Adipocyte (in vitro differentiated cells): ENCODE results near the gene VPREB3.
"Not testable (repeated sequence)": the region's sequence is repeated elsewhere in the genome, so short reads cannot be mapped to it uniquely, and the experiment has no call there.

Experiments used
- DNase-seq: peaks from one replicate; pipeline ENCODE4 v3.0.0-alpha.2; 2015; ENCODE audit warnings: low read depth
- H3K27me3 ChIP-seq: replicated peaks from 2 replicates; pipeline ENCODE4 v1.7.0; 2013; ENCODE audit warnings: mild to moderate bottlenecking, low read length, moderate library complexity; ENCODE audit not compliant: control insufficient read depth, insufficient read depth
- H3K36me3 ChIP-seq: 2 replicates; pipeline ENCODE4 v1.7.0; 2013; ENCODE audit warnings: low read length, mild to moderate bottlenecking, moderate library complexity; ENCODE audit not compliant: control insufficient read depth, insufficient read depth, severe bottlenecking
- H3K4me1 ChIP-seq: 2 replicates; pipeline ENCODE4 v1.7.0; 2013; ENCODE audit warnings: mild to moderate bottlenecking, low read length, moderate library complexity; ENCODE audit not compliant: control insufficient read depth, insufficient read depth
- H3K4me3 ChIP-seq: 2 replicates; pipeline ENCODE4 v1.7.0; 2013; ENCODE audit warnings: mild to moderate bottlenecking, low read length, moderate library complexity
- H3K9ac ChIP-seq: 2 replicates; pipeline ENCODE4 v1.7.0; 2013; ENCODE audit warnings: mild to moderate bottlenecking, low read length, moderate library complexity
- H3K9me3 ChIP-seq: 2 replicates; pipeline ENCODE4 v1.7.0; 2013; ENCODE audit warnings: mild to moderate bottlenecking, low read length, moderate library complexity; ENCODE audit not compliant: control insufficient read depth

Gene VPREB3

GRCh38 chr22:23750367-23750713, 3.9 kb downstream of the VPREB3 start:
- H3K36me3 ChIP-seq, result no peaks in the 10 kb centered on the region
- H3K4me1 ChIP-seq, result peaks cover 11% of the 10 kb centered on the region
- H3K4me3 ChIP-seq, result peak overlapping the region; percentile 90
- DNase-seq, result no peak
- H3K27me3 ChIP-seq, result no peaks in the 10 kb centered on the region
- no peaks in the 10 kb centered on the region for H3K9me3 ChIP-seq
- H3K9ac ChIP-seq, result peak overlapping the region; percentile 83

- H3K4me3 ChIP-seq, result peak overlapping the region; percentile 90
- H3K9me3 ChIP-seq, result no peaks in the 10 kb centered on the region
Measured at GRCh38 chr22:23749841-23750301, 4.4 kb downstream of the VPREB3 start.

GRCh38 chr22:23745791-23746190, 8.4 kb downstream of the VPREB3 start:
- DNase-seq, result no peak
- H3K27me3 ChIP-seq, result no peaks in the 10 kb centered on the region
- H3K36me3 ChIP-seq, result peaks cover 19% of the 10 kb centered on the region
- no peak overlapping the region for H3K9ac ChIP-seq
- peaks cover 32% of the 10 kb centered on the region for H3K4me1 ChIP-seq
- peaks cover 3% of the 10 kb centered on the region for H3K9me3 ChIP-seq
- no peak overlapping the region for H3K4me3 ChIP-seq

More at GRCh38 chr22:23749841-23750301, 4.4 kb downstream of the VPREB3 start:
- peak; percentile 4 for DNase-seq
- no peak overlapping the region for H3K9ac ChIP-seq
- peaks cover 1% of the 10 kb centered on the region for H3K36me3 ChIP-seq
- H3K4me1 ChIP-seq, result peaks cover 11% of the 10 kb centered on the region
- H3K27me3 ChIP-seq, result no peaks in the 10 kb centered on the region

- Histone ChIP-seq H3K27me3 (no peaks in the 10 kb centered on the region), H3K4me1 (peaks cover 21% of the 10 kb centered on the region), H3K36me3 (peaks cover 19% of the 10 kb centered on the region), H3K4me3 (no peak overlapping the region), H3K9ac (no peak overlapping the region), H3K9me3 (peaks cover 3% of the 10 kb centered on the region)
- no peak for DNase-seq
Measured at GRCh38 chr22:23744485-23744884, 9.7 kb downstream of the VPREB3 start.

- Histone ChIP-seq H3K9ac (peak overlapping the region; percentile 80), H3K4me3 (no peak overlapping the region), H3K36me3 (peaks cover 19% of the 10 kb centered on the region), H3K9me3 (peaks cover 3% of the 10 kb centered on the region), H3K27me3 (no peaks in the 10 kb centered on the region), H3K4me1 (peaks cover 21% of the 10 kb centered on the region)
- DNase-seq, result no peak
Measured at GRCh38 chr22:23744001-23744400, 10.2 kb downstream of the VPREB3 start.

- Histone ChIP-seq H3K4me3 (no peak overlapping the region), H3K27me3 (no peaks in the 10 kb centered on the region), H3K9me3 (peaks cover 3% of the 10 kb centered on the region), H3K4me1 (peaks cover 21% of the 10 kb centered on the region), H3K9ac (peak overlapping the region; percentile 80), H3K36me3 (peaks cover 19% of the 10 kb centered on the region)
- no peak for DNase-seq
Measured at GRCh38 chr22:23743303-23743705, 10.9 kb downstream of the VPREB3 start.

GRCh38 chr22:23742505-23743264, 11.5 kb downstream of the VPREB3 start:
- H3K4me3 ChIP-seq, result no peak overlapping the region
- no peak for DNase-seq

GRCh38 chr22:23737696-23738095, 16.5 kb downstream of the VPREB3 start:
- peaks cover 7% of the 10 kb centered on the region for H3K4me1 ChIP-seq
- no peak for DNase-seq
- H3K4me3 ChIP-seq, result no peak overlapping the region
- H3K9me3 ChIP-seq, result no peaks in the 10 kb centered on the region
- no peaks in the 10 kb centered on the region for H3K27me3 ChIP-seq
- no peaks in the 10 kb centered on the region for H3K36me3 ChIP-seq
- no peak overlapping the region for H3K9ac ChIP-seq

More at GRCh38 chr22:23742505-23743264, 11.5 kb downstream of the VPREB3 start:
- Histone ChIP-seq H3K4me1 (peaks cover 21% of the 10 kb centered on the region), H3K9ac (peak overlapping the region; percentile 80), H3K27me3 (no peaks in the 10 kb centered on the region), H3K9me3 (peaks cover 3% of the 10 kb centered on the region), H3K36me3 (peaks cover 19% of the 10 kb centered on the region)

- H3K9me3 ChIP-seq, H3K36me3 ChIP-seq, H3K4me3 ChIP-seq, DNase-seq, H3K27me3 ChIP-seq, H3K9ac ChIP-seq, H3K4me1 ChIP-seq: not testable (repeated sequence)
Measured at GRCh38 chr22:23728108-23728507, 26.1 kb downstream of the VPREB3 start.

GRCh38 chr22:23722724-23723123, 31.5 kb downstream of the VPREB3 start:
- H3K9ac ChIP-seq, result no peak overlapping the region
- no peaks in the 10 kb centered on the region for H3K9me3 ChIP-seq
- no peaks in the 10 kb centered on the region for H3K27me3 ChIP-seq
- no peaks in the 10 kb centered on the region for H3K36me3 ChIP-seq
- no peak overlapping the region for H3K4me3 ChIP-seq
- no peaks in the 10 kb centered on the region for H3K4me1 ChIP-seq
- no peak for DNase-seq

- no peak overlapping the region for H3K4me3 ChIP-seq
- DNase-seq, result no peak
Measured at GRCh38 chr22:23722160-23722559, 32.1 kb downstream of the VPREB3 start.

GRCh38 chr22:23720855-23721254, 33.4 kb downstream of the VPREB3 start:
- DNase-seq, result no peak
- Histone ChIP-seq H3K9ac (no peak overlapping the region), H3K36me3 (no peaks in the 10 kb centered on the region), H3K27me3 (no peaks in the 10 kb centered on the region), H3K4me3 (no peak overlapping the region), H3K4me1 (peaks cover 6% of the 10 kb centered on the region), H3K9me3 (no peaks in the 10 kb centered on the region)

More at GRCh38 chr22:23722160-23722559, 32.1 kb downstream of the VPREB3 start:
- H3K9me3 ChIP-seq, result no peaks in the 10 kb centered on the region
- no peaks in the 10 kb centered on the region for H3K27me3 ChIP-seq
- no peaks in the 10 kb centered on the region for H3K4me1 ChIP-seq
- no peak overlapping the region for H3K9ac ChIP-seq
- H3K36me3 ChIP-seq, result no peaks in the 10 kb centered on the region
